HG03432 (cell line): Measurements from ENCODE around the gene IGSF1.

Experiments
- ATAC-seq: cut with Tn5 transposase; IDR thresholded peaks from one replicate; pipeline ENCODE4 v1.9.1; 2021; ENCODE audit warnings: mild to moderate bottlenecking, moderate library complexity; ENCODE audit not compliant: unreplicated experiment

IGSF1 gene, protein sequence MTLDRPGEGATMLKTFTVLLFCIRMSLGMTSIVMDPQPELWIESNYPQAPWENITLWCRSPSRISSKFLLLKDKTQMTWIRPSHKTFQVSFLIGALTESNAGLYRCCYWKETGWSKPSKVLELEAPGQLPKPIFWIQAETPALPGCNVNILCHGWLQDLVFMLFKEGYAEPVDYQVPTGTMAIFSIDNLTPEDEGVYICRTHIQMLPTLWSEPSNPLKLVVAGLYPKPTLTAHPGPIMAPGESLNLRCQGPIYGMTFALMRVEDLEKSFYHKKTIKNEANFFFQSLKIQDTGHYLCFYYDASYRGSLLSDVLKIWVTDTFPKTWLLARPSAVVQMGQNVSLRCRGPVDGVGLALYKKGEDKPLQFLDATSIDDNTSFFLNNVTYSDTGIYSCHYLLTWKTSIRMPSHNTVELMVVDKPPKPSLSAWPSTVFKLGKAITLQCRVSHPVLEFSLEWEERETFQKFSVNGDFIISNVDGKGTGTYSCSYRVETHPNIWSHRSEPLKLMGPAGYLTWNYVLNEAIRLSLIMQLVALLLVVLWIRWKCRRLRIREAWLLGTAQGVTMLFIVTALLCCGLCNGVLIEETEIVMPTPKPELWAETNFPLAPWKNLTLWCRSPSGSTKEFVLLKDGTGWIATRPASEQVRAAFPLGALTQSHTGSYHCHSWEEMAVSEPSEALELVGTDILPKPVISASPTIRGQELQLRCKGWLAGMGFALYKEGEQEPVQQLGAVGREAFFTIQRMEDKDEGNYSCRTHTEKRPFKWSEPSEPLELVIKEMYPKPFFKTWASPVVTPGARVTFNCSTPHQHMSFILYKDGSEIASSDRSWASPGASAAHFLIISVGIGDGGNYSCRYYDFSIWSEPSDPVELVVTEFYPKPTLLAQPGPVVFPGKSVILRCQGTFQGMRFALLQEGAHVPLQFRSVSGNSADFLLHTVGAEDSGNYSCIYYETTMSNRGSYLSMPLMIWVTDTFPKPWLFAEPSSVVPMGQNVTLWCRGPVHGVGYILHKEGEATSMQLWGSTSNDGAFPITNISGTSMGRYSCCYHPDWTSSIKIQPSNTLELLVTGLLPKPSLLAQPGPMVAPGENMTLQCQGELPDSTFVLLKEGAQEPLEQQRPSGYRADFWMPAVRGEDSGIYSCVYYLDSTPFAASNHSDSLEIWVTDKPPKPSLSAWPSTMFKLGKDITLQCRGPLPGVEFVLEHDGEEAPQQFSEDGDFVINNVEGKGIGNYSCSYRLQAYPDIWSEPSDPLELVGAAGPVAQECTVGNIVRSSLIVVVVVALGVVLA (N-terminal part only)

DNA sequence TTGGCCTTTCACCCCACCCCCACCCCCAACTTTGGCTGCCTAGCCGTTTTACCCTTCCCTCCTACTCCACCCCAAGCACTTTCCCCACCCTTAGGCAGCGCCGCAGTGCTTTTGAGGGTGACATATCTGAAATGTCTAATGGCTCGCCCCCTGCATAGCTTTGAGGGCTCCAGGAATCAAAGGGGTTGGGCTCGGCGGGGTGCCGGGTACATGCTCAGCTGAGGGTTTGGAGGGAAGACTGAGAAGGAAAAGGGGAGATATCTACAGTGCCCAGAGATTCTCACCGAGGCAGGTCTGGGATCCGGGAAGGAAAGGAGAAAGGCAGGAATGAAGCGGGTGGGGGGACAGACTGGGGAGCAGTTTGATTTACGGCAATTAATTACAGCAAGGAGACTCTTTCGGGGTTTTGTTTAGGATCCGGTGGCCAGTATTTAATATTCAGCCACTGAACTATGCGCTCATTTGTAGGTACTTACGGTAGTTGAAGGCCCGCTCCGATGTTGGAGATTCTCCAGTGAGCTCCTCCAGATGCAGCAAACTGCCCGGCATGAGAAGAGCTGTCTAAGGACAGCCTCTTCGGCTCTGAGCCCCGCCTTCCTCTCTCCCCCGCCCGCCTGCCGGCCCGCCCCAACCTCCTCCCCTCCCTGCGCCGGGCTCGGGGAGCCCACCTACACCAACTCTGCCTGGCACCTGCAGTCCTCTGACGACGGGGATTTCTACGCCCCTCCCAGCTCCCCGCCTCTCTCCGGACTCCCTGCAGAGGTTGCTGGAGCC lies at the start of gene IGSF1:
IGSF1 (minus strand) TSS at position 569 of the 774 bp plus-strand sequence. CDS start 2,632 bp downstream, outside the sequence.
- ATAC-seq = peak; percentile 57

DNA sequence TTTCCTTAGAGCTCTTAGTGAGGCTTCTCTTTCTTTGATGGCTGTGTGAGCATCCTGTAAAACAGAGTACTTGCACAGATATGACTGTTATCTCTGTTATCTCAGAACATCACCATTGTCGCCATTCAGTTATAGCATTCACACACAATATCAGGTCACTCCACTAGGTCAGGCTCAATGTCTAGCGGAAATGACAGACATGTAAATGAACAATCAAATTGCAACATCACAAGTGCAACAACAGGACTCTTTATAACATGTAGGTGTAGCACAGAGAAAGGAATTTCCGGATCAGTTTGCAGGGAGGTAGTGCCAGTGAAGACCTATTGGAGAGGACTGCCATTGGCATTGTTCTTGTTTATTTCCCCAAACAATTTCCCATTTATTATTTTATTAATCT lies 43.2 kb upstream of the IGSF1 start:
- no peak for ATAC-seq

DNA sequence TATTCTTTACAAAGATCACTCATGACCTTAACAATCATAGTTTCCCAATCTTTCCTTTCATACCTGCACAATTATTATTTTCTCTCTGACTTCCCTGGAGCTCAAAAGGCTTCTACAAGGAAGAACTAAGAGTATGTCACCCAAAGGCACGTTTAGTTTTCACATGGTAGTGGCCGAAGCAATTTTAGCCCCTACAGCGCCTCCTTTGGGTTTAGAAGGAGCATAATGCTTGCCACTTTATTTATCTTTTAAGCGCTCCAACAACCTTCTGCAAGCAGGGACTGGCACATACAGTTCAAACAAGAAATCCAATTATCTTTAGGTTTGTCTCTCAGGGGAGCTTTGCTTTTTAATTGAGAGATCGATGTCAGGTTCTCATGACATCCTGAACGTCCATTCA lies 42.0 kb upstream of the IGSF1 start:
- no peak for ATAC-seq

DNA sequence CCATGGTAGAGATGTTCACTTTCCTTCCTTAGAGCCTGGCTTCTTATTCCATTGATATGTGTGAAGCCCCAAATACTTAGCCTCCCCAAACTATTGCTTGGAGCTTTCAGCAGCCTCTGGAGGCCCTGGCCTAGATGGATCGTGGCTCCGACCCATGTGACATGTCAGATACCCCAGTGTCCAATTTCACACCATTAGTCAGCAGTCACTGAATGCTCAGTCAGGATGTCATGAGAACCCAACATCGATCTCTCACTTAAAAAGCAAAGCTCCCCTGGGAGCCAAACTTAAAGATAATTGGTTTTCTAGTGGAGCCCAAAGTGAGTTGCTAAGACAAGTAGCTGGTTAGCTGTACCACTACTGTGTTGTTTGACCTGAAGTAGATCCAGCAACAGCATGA lies 41.6 kb upstream of the IGSF1 start:
- no peak for ATAC-seq

DNA sequence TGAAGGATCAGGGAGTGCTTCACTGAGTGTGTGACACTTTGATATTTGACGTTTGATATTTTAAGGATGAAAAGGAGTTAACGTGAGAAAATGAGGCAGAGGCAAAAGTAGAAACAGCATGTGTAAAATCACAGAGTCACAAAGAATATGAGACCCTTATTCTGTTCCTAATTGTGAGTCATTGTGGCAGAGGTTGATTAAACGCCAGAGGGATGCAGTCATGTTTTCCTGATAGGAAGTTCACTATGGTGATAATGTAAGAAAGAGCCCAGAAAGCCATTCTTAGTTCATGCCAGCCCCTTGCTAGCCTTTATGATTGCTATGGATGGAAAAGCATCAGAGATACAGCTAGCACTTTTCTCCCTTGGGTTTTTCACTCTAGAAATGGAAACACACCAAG lies 33.5 kb upstream of the IGSF1 start:
- ATAC-seq = no peak

DNA sequence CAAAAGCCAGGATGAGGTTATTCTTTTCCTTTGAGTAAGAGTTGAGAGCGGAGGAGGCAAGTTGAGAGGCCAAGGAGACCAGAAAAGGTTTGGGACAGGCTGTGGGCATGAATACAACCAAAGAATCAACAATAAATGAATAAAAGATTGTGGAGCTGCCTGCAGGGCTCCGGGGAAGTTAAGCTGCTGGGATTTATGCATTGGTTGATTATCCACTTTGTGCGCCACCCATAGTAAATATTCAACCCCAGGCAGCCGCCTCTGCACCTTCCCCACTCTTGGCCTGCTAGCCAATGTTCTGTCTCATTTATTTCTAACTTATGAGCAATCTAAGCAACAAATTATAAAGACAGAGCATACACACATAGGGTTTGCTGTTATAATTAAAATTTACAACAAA lies 28.2 kb upstream of the IGSF1 start:
- ATAC-seq = no peak

DNA sequence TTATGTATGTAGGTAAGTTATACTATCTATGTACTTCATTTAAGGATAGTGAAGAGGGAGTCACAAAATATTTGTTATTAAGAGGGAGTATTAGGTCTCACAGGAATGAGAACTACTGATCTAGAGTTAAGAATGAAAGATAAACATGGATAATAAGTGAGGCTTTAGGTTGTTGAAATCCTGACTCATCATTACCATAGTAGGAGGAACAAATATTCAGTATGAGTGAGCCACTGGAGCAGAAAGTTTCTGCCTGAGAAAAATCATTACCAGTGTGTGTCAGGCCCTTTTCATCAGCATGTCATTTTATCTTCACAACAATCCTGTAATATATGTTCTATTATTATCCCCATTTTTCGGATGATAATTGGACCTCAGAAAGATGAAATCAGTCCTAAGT lies 27.2 kb upstream of the IGSF1 start:
- ATAC-seq = no peak

DNA sequence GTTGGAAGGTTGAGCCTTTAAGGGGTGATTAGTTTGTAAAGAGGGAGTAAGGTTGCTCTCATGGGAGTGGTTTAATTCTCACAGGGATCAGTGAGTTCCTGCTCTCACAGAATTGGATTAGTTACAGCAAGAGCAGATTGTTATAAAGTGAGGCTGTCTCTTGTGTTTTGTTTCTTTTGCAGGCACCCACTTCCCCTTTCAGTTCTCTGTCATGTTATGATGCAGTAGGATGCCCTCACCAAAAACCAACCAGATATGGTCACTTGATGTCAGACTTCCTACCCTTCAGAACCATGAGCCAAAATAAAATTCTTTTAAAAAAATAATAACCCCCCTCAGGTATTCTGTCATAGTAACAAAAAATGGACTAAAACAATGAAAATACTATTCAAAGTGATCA lies 19.9 kb upstream of the IGSF1 start:
- peak; percentile 49 for ATAC-seq

DNA sequence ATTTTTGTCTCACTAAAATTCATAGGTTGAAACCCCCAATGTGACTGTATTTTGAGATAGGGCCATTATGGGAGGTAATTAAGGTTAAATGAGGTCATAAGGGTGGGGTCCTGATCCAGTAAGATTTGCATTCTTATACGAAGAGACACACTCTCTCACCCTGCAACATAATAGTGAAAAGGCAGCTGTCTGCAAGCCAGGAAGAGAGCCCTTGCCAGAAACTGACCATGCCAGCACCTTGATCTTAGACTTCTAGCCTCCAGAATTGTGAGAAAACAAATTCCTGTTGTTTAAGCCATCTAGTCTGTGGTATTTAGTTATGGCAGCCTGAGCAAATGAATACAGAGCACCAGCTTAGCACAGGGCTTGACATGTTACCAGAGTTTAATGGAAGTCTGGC lies 17.5 kb upstream of the IGSF1 start:
- ATAC-seq = no peak

DNA sequence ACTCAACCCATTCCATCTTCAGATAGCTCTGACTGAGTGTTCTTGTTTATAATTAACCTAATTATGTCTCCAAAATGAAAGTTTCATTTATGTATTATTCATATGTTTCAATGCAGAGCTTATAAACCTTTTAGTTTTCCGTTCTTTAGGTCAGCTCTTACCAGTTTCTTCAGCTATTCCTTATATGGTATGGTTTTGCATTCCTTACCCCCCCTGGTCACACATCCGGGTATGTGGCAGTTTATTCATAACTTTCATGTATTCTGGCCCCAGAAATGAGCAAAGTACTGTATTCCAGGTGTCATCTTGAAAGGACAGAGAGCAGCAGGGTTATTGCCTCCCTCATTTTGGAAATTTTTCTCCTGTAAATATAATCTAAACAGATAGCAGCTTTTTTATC lies 16.8 kb upstream of the IGSF1 start:
- ATAC-seq = no peak

DNA sequence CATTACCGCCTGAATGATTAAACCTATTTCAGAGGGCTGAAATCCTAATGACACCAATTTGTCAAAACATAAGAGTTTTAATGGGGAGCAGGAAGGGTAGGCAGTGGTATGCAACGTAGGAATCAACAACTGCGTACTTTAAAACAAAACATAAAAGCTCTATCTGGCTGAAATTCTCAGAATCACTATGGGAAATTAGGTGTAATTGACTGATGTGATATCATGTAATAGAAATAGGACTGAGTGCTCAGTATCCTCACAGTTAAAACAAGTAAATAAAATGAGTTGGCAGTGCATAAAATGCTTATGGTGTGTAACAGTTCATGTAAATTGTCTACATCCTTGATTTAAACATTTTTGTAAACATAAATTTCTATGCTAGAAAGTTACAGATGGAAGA lies 13.6 kb upstream of the IGSF1 start:
- ATAC-seq = no peak

DNA sequence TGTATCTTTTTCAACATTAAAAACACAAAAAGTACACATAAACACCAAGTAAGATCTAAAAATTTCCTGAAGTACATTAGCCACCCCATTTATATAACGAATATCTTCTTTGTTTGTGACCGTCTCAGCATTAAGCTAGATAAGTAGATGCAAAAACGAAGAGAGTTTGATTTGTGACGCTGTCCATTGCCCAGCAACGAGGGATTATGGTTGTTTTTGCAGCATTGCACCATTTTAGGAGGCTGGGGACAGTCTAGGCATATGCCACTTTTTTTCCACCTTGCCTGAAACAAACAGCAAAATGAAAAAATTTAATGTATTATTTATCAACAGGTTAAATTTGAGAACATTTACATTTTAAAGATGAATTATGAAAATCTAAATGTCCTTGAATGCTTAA lies 12.0 kb upstream of the IGSF1 start:
- ATAC-seq = no peak

DNA sequence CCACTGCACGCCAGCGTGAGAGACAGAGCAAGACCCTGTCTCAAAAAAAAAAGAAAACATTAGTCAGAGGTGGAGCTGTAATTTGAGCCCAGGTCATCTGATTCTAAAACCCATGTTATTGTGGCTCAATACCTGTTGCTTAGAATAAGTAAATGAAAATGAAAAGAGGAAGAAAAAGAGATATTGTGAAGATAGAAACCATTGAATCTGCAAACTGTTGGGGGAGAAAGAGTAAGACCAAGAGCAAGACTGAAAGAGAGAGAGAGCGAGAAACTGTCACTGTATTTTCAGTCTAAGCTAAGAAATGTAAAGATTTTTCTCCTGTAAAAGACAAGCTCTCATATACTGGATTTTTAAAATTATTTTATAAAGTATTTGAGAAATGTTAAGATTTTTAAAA lies 9.7 kb upstream of the IGSF1 start:
- no peak for ATAC-seq

DNA sequence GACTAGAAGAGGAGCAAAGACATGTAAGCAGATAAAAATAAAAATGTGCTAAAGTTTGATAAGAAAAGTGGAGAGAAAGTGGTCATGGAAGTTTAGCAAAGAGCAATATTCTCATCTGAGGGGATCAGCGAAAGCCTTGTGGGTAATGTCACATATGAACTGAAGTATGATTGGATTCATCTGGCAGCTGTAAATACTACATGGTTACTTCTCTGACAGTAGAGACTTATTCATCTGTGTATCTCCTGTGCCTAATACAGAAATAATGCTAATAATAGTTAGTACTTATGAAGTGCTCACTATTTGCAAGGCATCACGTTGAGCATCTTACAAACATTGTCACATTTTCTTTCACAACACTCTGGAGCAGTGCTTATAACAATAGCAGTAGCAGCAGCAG lies 8.9 kb upstream of the IGSF1 start:
- ATAC-seq = no peak

DNA sequence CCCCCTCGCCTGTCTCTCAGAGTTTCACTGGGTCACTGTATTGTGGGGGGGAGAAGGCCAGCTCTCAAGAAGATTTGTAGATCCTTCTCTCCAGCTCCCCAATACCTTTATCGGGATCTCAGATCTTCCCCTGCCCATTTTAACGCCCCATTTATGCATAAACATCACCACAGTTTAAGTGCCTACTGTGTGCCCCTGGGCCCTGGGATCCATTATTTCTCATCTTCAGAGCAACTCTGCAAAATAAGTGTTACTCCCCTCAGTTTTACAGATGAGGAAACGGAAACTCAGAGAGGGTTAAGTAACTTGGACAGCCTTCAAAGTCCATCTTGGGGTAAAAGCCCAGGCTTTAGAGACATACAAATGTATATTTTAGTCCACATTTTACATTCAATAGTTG lies 421 bp upstream of the IGSF1 start:
- ATAC-seq = no peak

DNA sequence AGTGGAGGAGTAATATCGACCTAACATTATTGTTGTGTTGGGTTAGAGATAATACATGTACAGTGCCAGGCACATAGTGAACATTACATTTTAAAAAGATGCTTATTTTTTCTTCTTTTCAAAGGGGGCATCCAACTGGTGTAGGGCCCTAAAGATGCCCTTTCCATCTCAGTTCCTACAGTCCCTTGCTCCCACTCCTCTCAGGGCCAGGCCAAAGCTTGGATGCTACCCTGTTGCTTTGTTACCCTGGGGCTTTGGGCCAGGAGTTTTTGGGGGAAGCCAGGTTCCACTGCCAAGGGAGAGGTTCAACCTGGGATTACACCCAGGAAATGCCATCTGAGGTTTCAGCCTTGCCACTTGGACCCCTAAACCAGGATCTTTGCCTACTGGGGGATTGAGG lies 918 bp downstream of the IGSF1 start:
- no peak for ATAC-seq

DNA sequence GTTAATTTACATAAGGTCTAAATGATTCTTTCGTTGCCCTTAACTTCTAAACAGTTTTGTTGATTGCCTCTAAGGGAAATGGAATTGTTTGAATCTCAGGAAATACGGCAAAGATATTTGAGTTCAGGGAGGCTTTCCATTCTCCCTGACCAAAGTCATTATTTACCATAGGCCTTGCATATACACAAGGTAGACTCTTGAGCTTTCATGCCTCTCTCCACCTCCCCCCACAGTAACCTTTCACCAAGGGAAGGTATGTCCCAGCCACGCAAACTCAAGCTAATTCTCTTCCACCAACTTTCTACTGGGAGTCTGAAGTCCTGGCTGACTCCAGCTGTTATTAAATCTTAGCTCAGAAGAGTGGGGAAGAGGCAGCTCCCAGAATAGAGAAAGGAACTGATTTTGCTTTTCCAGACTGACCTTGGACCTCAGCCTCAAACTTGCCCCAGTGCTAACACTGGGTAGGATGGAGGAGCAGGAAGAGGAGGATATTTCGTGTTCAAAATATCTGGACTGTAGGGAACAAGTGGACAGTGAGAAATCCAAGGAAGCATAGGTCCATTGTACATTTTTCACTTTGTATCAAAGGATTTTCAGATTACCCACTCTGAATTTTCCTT lies 1.4 kb downstream of the IGSF1 start:
- ATAC-seq = no peak

DNA sequence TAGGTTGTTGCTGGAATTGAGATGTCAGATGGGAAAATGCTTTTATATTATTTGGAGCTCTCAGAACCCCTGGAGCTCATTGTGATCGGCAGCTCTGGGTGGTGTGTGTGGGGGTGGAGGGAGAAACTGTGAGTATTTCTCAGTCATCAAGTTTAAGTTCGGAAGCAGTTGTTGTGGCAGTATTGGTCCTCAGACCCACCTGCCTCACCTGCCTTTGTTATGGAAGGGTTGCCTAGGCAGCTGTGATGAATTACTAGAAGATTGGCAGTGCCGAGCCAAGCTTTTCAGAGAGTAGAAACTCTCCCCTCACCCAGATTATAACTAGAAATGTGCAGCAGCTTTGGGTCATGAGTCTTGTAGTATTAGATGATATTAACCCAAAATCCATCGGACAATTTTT lies 9.5 kb downstream of the IGSF1 start:
- ATAC-seq = no peak

DNA sequence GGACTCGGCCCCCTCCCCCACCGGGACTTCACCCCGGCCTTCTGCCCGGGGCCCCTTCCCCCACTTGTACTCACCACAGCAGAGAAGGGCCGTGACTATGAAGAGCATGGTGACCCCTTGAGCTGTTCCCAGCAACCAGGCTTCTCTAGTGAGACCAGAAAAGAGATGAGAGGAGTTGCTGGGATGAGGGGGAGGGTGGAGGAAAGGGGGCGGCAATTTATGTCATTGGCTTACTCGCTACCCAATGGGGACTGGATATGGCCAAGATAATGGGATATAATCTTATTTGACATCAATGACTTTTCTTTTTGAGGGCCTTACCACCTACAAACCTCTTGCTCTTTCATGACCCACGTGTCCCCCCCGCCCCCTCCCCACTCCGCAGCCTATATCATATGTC lies 9.9 kb downstream of the IGSF1 start:
- no peak for ATAC-seq

DNA sequence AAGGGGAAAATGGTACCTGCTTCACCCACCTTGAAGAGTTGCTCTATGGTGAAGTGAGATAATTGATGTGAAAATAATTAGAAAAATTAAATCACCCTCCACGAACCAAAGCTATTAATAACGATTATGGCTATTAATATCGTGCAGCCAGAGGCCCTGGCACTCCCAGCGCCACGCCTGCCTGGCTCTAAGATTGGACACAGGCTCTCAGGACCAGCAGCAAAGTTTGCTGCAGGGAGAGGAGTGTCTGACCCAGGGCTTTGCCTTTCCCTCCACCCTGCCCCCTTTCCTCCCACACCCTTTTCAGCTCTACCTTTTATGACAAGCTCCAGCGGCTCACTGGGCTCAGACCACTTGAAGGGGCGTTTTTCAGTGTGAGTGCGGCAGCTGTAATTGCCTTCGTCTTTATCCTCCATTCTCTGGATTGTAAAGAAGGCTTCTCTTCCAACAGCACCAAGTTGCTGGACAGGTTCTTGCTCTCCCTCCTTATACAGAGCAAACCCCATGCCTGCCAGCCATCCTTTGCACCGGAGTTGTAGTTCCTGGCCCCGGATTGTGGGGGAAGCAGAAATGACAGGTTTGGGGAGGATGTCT lies 11.5 kb downstream of the IGSF1 start:
- ATAC-seq = no peak
